HCT116 (cell line): ENCODE measurements around the gene SMYD4. TPM values are rescaled to one million over a fixed set of nuclear protein-coding genes. Genes with fewer than 3 reads are reported as not detected.

Experiments
- ATAC-seq: fragments of 200-7000 bp; cut with Tn5 transposase; 2 replicates; pipeline ENCODE4 v1.9.1; 2020; ENCODE audit warnings: mild to moderate bottlenecking, moderate library complexity
- BruUV-seq: library from RNA; stranded (reverse); fragments of 400-500 nt; replicated peaks from 2 replicates; lab custom pipeline; 2021; lab: Mats Ljungman, UMichigan
- CTCF ChIA-PET: fragments of 300-600 bp; sonication (Branson Sonifier 250); formaldehyde crosslinking; loops from one replicate; lab custom pipeline; 2021; ENCODE audit warnings: antibody characterized with exemption; lab: Charles Lee
- POLR2A ChIA-PET: fragments of 300-600, 350-600 bp; sonication (Branson Sonifier 250); formaldehyde crosslinking; loops from one replicate; lab custom pipeline; 2021; ENCODE audit warnings: antibody characterized with exemption; lab: Charles Lee
- RAD21 ChIA-PET, 2 experiments: fragments of 300-600 bp; sonication (Branson Sonifier 250); formaldehyde crosslinking; loops; one replicate each; lab custom pipeline; 2023; ENCODE audit warnings: low total read pairs in 2 of 2; ENCODE audit not compliant: uncharacterized antibody in 2 of 2, unreplicated experiment in 2 of 2, low non-redundant PET in 1 of 2; lab: Charles Lee
- DNase-seq: peaks from one replicate; pipeline ENCODE4 v3.0.0-alpha.2; 2010; ENCODE audit warnings: low read depth, low spot score
- H2AFZ ChIP-seq: fragments of 200-600 bp; shearing (Covaris generic), sonication (generic); 2 replicates; pipeline ENCODE4 v1.6.1; 2017; ENCODE audit warnings: low read depth, mixed run types, mixed read lengths, antibody characterized with exemption, low read length; ENCODE audit not compliant: poor library complexity, severe bottlenecking
- H3K27ac ChIP-seq: 2 replicates; pipeline ENCODE4 v1.5.1; 2012; ENCODE audit warnings: low read depth, low read length
- H3K27me3 ChIP-seq: fragments of 200-600 bp; sonication (generic); 2 replicates; pipeline ENCODE4 v1.6.1; 2016; ENCODE audit warnings: mixed run types, low read length, mixed read lengths; ENCODE audit not compliant: insufficient read depth
- H3K36me3 ChIP-seq, 2 experiments: fragments of 200-500 bp in 1 of 2; fragments of 200-600 bp in 1 of 2; sonication (Bioruptor generic) in 1 of 2; sonication (generic) in 1 of 2; 2 replicates each; pipeline versions ENCODE4 v1.5.1 to v1.6.1; 2014 to 2016; ENCODE audit warnings: low read length in 2 of 2, inconsistent platforms in 1 of 2, mixed read lengths in 1 of 2, mixed run types in 1 of 2; ENCODE audit not compliant: insufficient read depth in 2 of 2, control insufficient read depth in 1 of 2
- H3K4me1 ChIP-seq, 2 experiments: fragments of 200-600 bp in 1 of 2; sonication (generic) in 1 of 2; 2 replicates each; pipeline versions ENCODE4 v1.5.1 to v1.6.1; 2012 to 2017; ENCODE audit warnings: low read length in 2 of 2, inconsistent platforms in 1 of 2, mild to moderate bottlenecking in 1 of 2, mixed read lengths in 1 of 2, mixed run types in 1 of 2, moderate library complexity in 1 of 2; ENCODE audit not compliant: insufficient read depth in 2 of 2, control insufficient read depth in 1 of 2
- H3K4me2 ChIP-seq: fragments of 200-600 bp; sonication (generic); 2 replicates; pipeline ENCODE4 v1.6.1; 2017; ENCODE audit warnings: mixed run types, low read length, mixed read lengths
- H3K4me3 ChIP-seq, 2 experiments: fragments of 200-600 bp in 1 of 2; sonication (generic) in 1 of 2; replicated peaks in 1 of 2; 2 replicates each; pipeline ENCODE4 v1.5.1; 2011 to 2016; ENCODE audit warnings: low read length in 2 of 2, control low read depth in 1 of 2, low read depth in 1 of 2, mild to moderate bottlenecking in 1 of 2, mixed read lengths in 1 of 2, mixed run types in 1 of 2
- H3K79me2 ChIP-seq: fragments of 200-600 bp; sonication (generic); 2 replicates; pipeline ENCODE4 v1.6.1; 2017; ENCODE audit warnings: mild to moderate bottlenecking, mixed run types, low read length, moderate library complexity, mixed read lengths; ENCODE audit not compliant: insufficient read depth
- H3K9ac ChIP-seq: fragments of 200-600 bp; sonication (generic); 2 replicates; pipeline ENCODE4 v1.6.1; 2016; ENCODE audit warnings: low read length, mixed read lengths
- H3K9me2 ChIP-seq: fragments of 200-600 bp; sonication (generic), shearing (Covaris generic); 2 replicates; pipeline ENCODE4 v1.6.1; 2017; ENCODE audit warnings: mixed run types, mild to moderate bottlenecking, moderate library complexity; ENCODE audit not compliant: insufficient read depth
- H3K9me3 ChIP-seq, 2 experiments: fragments of 200-500 bp in 1 of 2; fragments of 200-600 bp in 1 of 2; sonication (Bioruptor generic) in 1 of 2; sonication (generic) in 1 of 2; 2 replicates each; pipeline ENCODE4 v1.6.1; 2014 to 2017; ENCODE audit warnings: low read length in 2 of 2, mixed read lengths in 2 of 2, inconsistent platforms in 1 of 2, low read depth in 1 of 2, mild to moderate bottlenecking in 1 of 2, mixed run types in 1 of 2, moderate library complexity in 1 of 2; ENCODE audit not compliant: control insufficient read depth in 1 of 2, insufficient read depth in 1 of 2
- H4K20me1 ChIP-seq: fragments of 200-600 bp; sonication (generic), shearing (Covaris generic); 2 replicates; pipeline ENCODE4 v1.6.1; 2017; ENCODE audit warnings: mixed run types, mild to moderate bottlenecking, moderate library complexity; ENCODE audit not compliant: insufficient read depth
- CEBPB ChIP-seq: IDR thresholded peaks from 2 replicates; pipeline ENCODE4 v1.6.1; 2012; ENCODE audit warnings: low read depth
- EGR1 ChIP-seq: IDR thresholded peaks from 2 replicates; pipeline ENCODE4 v1.6.1; 2012; ENCODE audit warnings: low read depth
- ELF1 ChIP-seq: IDR thresholded peaks from 2 replicates; pipeline ENCODE4 v1.6.1; 2012; ENCODE audit warnings: low read depth, borderline replicate concordance
- EZH2 ChIP-seq: fragments of 200-600 bp; sonication (generic); IDR thresholded peaks from 2 replicates; pipeline ENCODE4 v1.6.1; 2017; ENCODE audit warnings: antibody characterized with exemption, mixed run types
- EZH2phosphoT487 ChIP-seq: fragments of 200-600 bp; IDR thresholded peaks from 2 replicates; pipeline ENCODE4 v1.6.1; 2018; ENCODE audit warnings: antibody characterized with exemption, borderline replicate concordance
- FOSL1 ChIP-seq: IDR thresholded peaks from 2 replicates; pipeline ENCODE4 v1.6.1; 2012; ENCODE audit warnings: low read depth
- POLR2A ChIP-seq: IDR thresholded peaks from 2 replicates; pipeline ENCODE4 v1.7.0; 2011; ENCODE audit warnings: borderline replicate concordance; ENCODE audit not compliant: insufficient read depth, insufficient read length; ENCODE audit errors: extremely low read depth
- RAD21 ChIP-seq: IDR thresholded peaks from 2 replicates; pipeline ENCODE4 v1.6.1; 2012; ENCODE audit warnings: low read depth, mild to moderate bottlenecking
- SP1 ChIP-seq: IDR thresholded peaks from 2 replicates; pipeline ENCODE4 v1.6.1; 2012; ENCODE audit warnings: low read depth
- SRF ChIP-seq: IDR thresholded peaks from 2 replicates; pipeline ENCODE4 v1.6.1; 2012; ENCODE audit warnings: low read depth
- TCF7L2 ChIP-seq: IDR thresholded peaks from 2 replicates; pipeline ENCODE4 v1.7.0; 2011; ENCODE audit warnings: borderline replicate concordance, inconsistent platforms; ENCODE audit not compliant: insufficient read depth, insufficient read length; ENCODE audit errors: extremely low read depth
- ZBTB33 ChIP-seq: IDR thresholded peaks from 2 replicates; pipeline ENCODE4 v1.6.1; 2011; ENCODE audit warnings: mild to moderate bottlenecking, low read length, moderate library complexity; ENCODE audit not compliant: insufficient replicate concordance; ENCODE audit errors: extremely low read depth
- ZFX ChIP-seq: fragments of 450-650 bp; IDR thresholded peaks from 2 replicates; pipeline ENCODE4 v1.6.1; 2017
- ZNF274 ChIP-seq: fragments of 200-500 bp; sonication (Bioruptor generic); IDR thresholded peaks from 2 replicates; pipeline ENCODE4 v1.6.1; 2014; ENCODE audit warnings: mild to moderate bottlenecking, low read depth, low read length, inconsistent platforms
- intact Hi-C: fragments of 100-400 bp; cut with micrococcal nuclease; formaldehyde crosslinking; loops from 2 replicates; pipeline ENCODE4 v1.10.0; 2022
- total RNA-seq: library from RNA; stranded (reverse); gene quantifications from one replicate; pipeline ENCODE4 v1.2.1, GENCODE V29; 2021; ENCODE audit not compliant: unreplicated experiment

The SMYD4 gene
- total RNA-seq, 1 experiment from 2014 or later, result 16.9 TPM

DNA sequence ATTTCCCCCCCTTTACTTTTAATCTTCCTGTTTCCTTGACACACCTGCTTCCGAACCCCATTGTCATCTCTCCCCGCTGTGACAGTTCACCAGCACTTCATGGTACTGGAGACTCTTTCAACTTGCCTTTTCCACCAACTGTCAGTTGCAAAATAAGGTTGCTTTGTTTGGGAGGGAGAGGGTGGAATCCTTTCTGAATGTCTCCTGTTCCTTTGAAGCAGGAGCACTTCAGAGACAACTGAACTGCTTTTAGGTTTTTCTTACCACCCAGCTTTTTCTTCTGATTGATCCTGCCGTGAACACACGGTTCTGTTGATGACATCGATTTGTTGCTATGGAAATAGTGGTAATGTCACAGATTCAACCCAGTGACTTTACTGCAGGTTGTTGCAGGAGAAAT is 42.1 kb upstream of the SMYD4 start:
- no peak for ATAC-seq
- H3K27me3 ChIP-seq, result no peaks in the 10 kb centered on the region
- H3K4me1 ChIP-seq, result no peaks in the 10 kb centered on the region
- BruUV-seq, result no TSS peak
- H2AFZ ChIP-seq, result no peak overlapping the region
- ChIA-PET RAD21 (no interaction called here), POLR2A (no interaction called here), CTCF (no interaction called here)
- H3K36me3 ChIP-seq, result peaks cover 23 to 42% of the 10 kb centered on the region in 2 experiments; a peak in 3 of 4 replicates
- TF ChIP-seq TCF7L2 (no peak), ZFX (no peak), FOSL1 (no peak), SRF (no peak), EZH2phosphoT487 (no peak), ELF1 (no peak), ZNF274 (no peak), POLR2A (no peak), EGR1 (no peak), CEBPB (no peak), RAD21 (no peak), SP1 (no peak), ZBTB33 (no peak), EZH2 (no peak)
- H3K27ac ChIP-seq, result no peak overlapping the region
- H3K9me2 ChIP-seq, result no peaks in the 10 kb centered on the region
- H3K9me3 ChIP-seq, result no peaks in the 10 kb centered on the region
- DNase-seq, result no peak
- no peak overlapping the region for H3K4me3 ChIP-seq
- peaks cover 32% of the 10 kb centered on the region for H3K79me2 ChIP-seq
- H3K9ac ChIP-seq, result no peak overlapping the region
- H3K4me2 ChIP-seq, result no peak overlapping the region
- intact Hi-C loops, result no loop called here
- H4K20me1 ChIP-seq, result no peaks in the 10 kb centered on the region
